Smooth muscle cell (in vitro differentiated cells): ENCODE measurements around the gene KIT. TPM values are rescaled to one million over a fixed set of nuclear protein-coding genes. Genes with fewer than 3 reads are reported as not detected.

Experiments
- DNase-seq: peaks from one replicate; lab custom pipeline; 2025; ENCODE audit not compliant: unreplicated experiment; lab: John Stamatoyannopoulos, UW
- H2AFZ ChIP-seq: fragments of 200-600 bp; sonication (generic); 2 replicates; pipeline ENCODE4 v1.6.0; 2016; ENCODE audit warnings: antibody characterized with exemption, low read depth, mild to moderate bottlenecking
- H3F3A ChIP-seq: fragments of 200-600 bp; sonication (generic); 2 replicates; pipeline ENCODE4 v1.6.0; 2017; ENCODE audit warnings: antibody characterized with exemption, low read depth
- H3K27ac ChIP-seq: fragments of 200-600 bp; sonication (generic); 2 replicates; pipeline ENCODE4 v1.5.1; 2016; ENCODE audit warnings: low read depth, mild to moderate bottlenecking
- H3K27me3 ChIP-seq: fragments of 200-600 bp; sonication (generic); 2 replicates; pipeline ENCODE4 v1.6.1; 2016; ENCODE audit warnings: low read depth, mild to moderate bottlenecking
- H3K36me3 ChIP-seq: fragments of 200-600 bp; sonication (generic); 2 replicates; pipeline ENCODE4 v1.5.1; 2016; ENCODE audit warnings: low read depth
- H3K4me1 ChIP-seq: fragments of 200-600 bp; sonication (generic); 2 replicates; pipeline ENCODE4 v1.5.1; 2016; ENCODE audit warnings: low read depth
- H3K4me2 ChIP-seq: fragments of 200-600 bp; sonication (generic); 2 replicates; pipeline ENCODE4 v1.6.0; 2016; ENCODE audit warnings: mild to moderate bottlenecking
- H3K4me3 ChIP-seq: fragments of 200-600 bp; sonication (generic); 2 replicates; pipeline ENCODE4 v1.5.1; 2016; ENCODE audit warnings: mild to moderate bottlenecking
- H3K79me2 ChIP-seq: fragments of 200-600 bp; sonication (generic); 2 replicates; pipeline ENCODE4 v1.6.0; 2016; ENCODE audit warnings: low read depth, mild to moderate bottlenecking
- H3K9ac ChIP-seq: fragments of 200-600 bp; sonication (generic); 2 replicates; pipeline ENCODE4 v1.6.0; 2016; ENCODE audit warnings: low read depth
- H3K9me3 ChIP-seq: fragments of 200-600 bp; sonication (generic); replicated peaks from 2 replicates; pipeline ENCODE4 v1.5.1; 2016; ENCODE audit warnings: low read depth
- H4K20me1 ChIP-seq: fragments of 200-600 bp; sonication (generic); 2 replicates; pipeline ENCODE4 v1.6.0; 2016; ENCODE audit warnings: low read depth
- CTCF ChIP-seq: fragments of 200-600 bp; sonication (generic); IDR thresholded peaks from 2 replicates; pipeline ENCODE4 v1.5.1; 2017; ENCODE audit warnings: borderline replicate concordance, mild to moderate bottlenecking, antibody characterized with exemption; ENCODE audit not compliant: insufficient read depth, poor library complexity, severe bottlenecking
- WGBS: methylation state at CpG from one replicate; pipeline ENCODE4 v1.1.7; 2016; ENCODE audit warnings: low lambda C conversion rate; 5-methylcytosine and 5-hydroxymethylcytosine counted together
- polyA plus RNA-seq: library from polyadenylated mRNA; unstranded; fragments of >200 nt; fragmentation: Nextera tagmentation; extraction: Ambion mirVana; gene quantifications from 2 replicates; pipeline ENCODE4 v1.2.1, GENCODE V29; 2016
- total RNA-seq: library from RNA; depleted of rRNA; stranded (reverse); fragments of >200 nt; gene quantifications from 2 replicates; pipeline ENCODE4 v1.2.3, GENCODE V29; 2014

Gene KIT
- total and polyA plus RNA-seq, 2 experiments from 2014 or later: 3.2 to 7.0 TPM

- H3K27ac ChIP-seq: no peak overlapping the region
- H3K4me1 ChIP-seq: no peaks in the 10 kb centered on the region
- 57% methylated on average over 3 of the region's 3 CpGs for WGBS
These were observed 61.6 kb downstream of the KIT start for GRCh38 chr4:54719378-54719777.

GRCh38 chr4:54723220-54723619, 65.5 kb downstream of the KIT start:
- H3K9ac ChIP-seq: no peak overlapping the region
- no peaks in the 10 kb centered on the region for H3K4me1 ChIP-seq
- H4K20me1 ChIP-seq: no peaks in the 10 kb centered on the region
- H3K4me2 ChIP-seq: no peak overlapping the region
- no peak overlapping the region for H2AFZ ChIP-seq
- 57% methylated on average over 3 of the region's 3 CpGs for WGBS
- H3F3A ChIP-seq: no peaks in the 10 kb centered on the region
- no peaks in the 10 kb centered on the region for H3K79me2 ChIP-seq
- no peak for TF ChIP-seq CTCF
- no peak for DNase-seq
- H3K27ac ChIP-seq: no peak overlapping the region
- H3K27me3 ChIP-seq: no peaks in the 10 kb centered on the region
- H3K4me3 ChIP-seq: no peak overlapping the region
- no peaks in the 10 kb centered on the region for H3K9me3 ChIP-seq
- H3K36me3 ChIP-seq: no peaks in the 10 kb centered on the region

More at GRCh38 chr4:54719378-54719777, 61.6 kb downstream of the KIT start:
- H3F3A ChIP-seq: no peaks in the 10 kb centered on the region
- H3K27me3 ChIP-seq: no peaks in the 10 kb centered on the region
- no peaks in the 10 kb centered on the region for H3K9me3 ChIP-seq
- no peak overlapping the region for H3K9ac ChIP-seq
- no peak overlapping the region for H2AFZ ChIP-seq
- H3K36me3 ChIP-seq: no peaks in the 10 kb centered on the region
- no peak overlapping the region for H3K4me2 ChIP-seq
- TF ChIP-seq CTCF: no peak
- H4K20me1 ChIP-seq: no peaks in the 10 kb centered on the region
- no peak for DNase-seq
- no peaks in the 10 kb centered on the region for H3K79me2 ChIP-seq
- no peak overlapping the region for H3K4me3 ChIP-seq

GRCh38 chr4:54723820-54724219, 66.1 kb downstream of the KIT start:
- Histone ChIP-seq H3K27me3 (no peaks in the 10 kb centered on the region), H3K9ac (no peak overlapping the region), H3K4me1 (no peaks in the 10 kb centered on the region), H2AFZ (no peak overlapping the region), H3K27ac (no peak overlapping the region), H3K79me2 (no peaks in the 10 kb centered on the region), H3K9me3 (no peaks in the 10 kb centered on the region), H3K36me3 (no peaks in the 10 kb centered on the region), H4K20me1 (no peaks in the 10 kb centered on the region), H3K4me3 (no peak overlapping the region), H3K4me2 (no peak overlapping the region), H3F3A (no peaks in the 10 kb centered on the region)
- no peak for TF ChIP-seq CTCF
- WGBS: 95% methylated on average over 3 of the region's 3 CpGs
- DNase-seq: no peak

- Histone ChIP-seq H4K20me1 (no peaks in the 10 kb centered on the region), H3K4me1 (no peaks in the 10 kb centered on the region), H3K9ac (no peak overlapping the region), H3K4me3 (no peak overlapping the region), H3K4me2 (no peak overlapping the region), H2AFZ (no peak overlapping the region), H3F3A (no peaks in the 10 kb centered on the region), H3K27ac (no peak overlapping the region), H3K9me3 (no peaks in the 10 kb centered on the region), H3K27me3 (no peaks in the 10 kb centered on the region), H3K79me2 (no peaks in the 10 kb centered on the region), H3K36me3 (no peaks in the 10 kb centered on the region)
- 98% methylated on average over 2 of the region's 2 CpGs for WGBS
- no peak for DNase-seq
- TF ChIP-seq CTCF: no peak
These were observed 69.2 kb downstream of the KIT start for GRCh38 chr4:54726907-54727306.
